GM21528 (cell line): ENCODE measurements around the gene PTPN4.
"Not testable (repeated sequence)": the region's sequence is repeated elsewhere in the genome, so short reads cannot be mapped to it uniquely, and the experiment has no call there.

ENCODE experiments used
- ATAC-seq: cut with Tn5 transposase; IDR thresholded peaks from one replicate; pipeline ENCODE4 v1.9.1; 2021; ENCODE audit warnings: mild to moderate bottlenecking, moderate library complexity; ENCODE audit not compliant: unreplicated experiment, low FRiP score

Gene PTPN4

DNA sequence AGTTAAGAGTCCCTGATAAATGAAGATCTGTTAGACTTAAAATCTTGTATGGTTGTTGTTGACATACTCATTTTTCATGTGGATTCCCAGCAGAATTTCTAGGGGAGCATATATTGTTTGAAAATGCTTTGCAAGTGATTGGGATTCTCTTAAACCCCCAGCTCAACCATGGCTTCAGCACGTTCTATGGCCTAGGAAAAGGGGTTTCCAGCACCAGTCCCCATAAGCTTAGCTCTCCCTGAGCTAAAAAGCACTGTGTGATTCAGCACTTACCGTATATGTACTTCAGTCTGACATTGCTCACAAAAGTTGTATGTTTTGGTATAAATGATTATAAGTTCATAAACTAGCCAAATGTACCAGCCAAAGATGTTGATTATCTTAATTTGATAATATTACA lies 173.1 kb downstream of the PTPN4 start:
- ATAC-seq: no peak

DNA sequence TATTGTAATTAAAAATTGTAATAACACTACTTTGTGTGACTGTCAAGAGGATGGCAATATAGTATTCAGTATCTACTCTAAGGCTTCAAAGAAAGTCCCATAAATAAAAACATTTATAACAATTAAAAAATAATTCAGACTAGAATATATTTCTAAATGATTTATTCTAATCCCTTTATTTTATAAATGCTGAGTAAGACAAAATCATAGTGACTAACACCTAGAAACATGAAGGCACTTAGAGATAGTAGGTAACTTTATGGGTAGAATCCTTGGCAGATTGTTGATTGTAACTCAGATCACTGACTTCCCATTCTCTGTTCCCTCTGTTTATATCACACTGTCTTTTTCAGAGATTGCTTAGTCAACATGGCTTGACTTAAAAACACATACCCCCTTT lies 174.6 kb downstream of the PTPN4 start:
- ATAC-seq: no peak

DNA sequence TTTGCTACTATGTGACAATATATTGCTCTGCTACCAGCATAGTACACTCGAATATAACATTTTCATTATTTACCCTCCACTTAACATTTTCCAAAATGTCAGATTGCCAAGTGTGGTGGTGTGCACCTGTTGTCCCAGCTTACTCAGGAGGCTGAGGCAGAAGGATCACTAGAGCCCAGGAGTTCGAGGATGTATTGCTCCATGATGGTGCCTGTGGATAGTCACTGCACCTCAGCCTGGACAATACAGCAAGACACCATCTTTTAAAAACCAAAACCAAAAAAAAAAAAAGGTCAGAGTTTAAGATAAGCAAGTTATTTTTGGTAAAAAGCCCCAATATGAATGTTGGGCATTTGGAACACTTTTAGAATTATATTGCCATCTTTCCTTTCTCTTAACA lies 178.0 kb downstream of the PTPN4 start:
- no peak for ATAC-seq

GRCh38 chr2:119939915-119940314 lies 180.2 kb downstream of the PTPN4 start:
- ATAC-seq: no peak

DNA sequence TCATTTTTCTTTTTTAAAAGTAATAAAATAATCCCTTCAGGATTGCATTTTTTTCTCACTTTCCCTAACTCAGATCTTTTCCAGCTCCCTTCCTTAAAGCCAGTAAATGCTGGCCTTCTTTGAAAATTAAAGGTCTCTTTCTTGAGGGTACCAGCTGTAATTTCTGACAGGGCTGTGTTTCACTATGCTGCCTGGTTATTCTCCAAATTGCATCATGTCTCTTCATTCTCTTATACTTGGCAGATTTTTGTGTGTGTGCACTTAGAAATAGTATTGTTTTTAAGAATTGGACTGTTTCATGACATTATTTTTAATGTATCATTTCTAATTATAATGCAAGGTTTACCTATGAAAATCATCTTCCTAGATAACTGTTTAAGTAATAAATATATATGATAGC lies 181.1 kb downstream of the PTPN4 start:
- no peak for ATAC-seq

GRCh38 chr2:119941388-119941787 lies 181.7 kb downstream of the PTPN4 start:
- ATAC-seq: no peak

- ATAC-seq: no peak
Measured at GRCh38 chr2:119941981-119942513, 182.3 kb downstream of the PTPN4 start.

DNA sequence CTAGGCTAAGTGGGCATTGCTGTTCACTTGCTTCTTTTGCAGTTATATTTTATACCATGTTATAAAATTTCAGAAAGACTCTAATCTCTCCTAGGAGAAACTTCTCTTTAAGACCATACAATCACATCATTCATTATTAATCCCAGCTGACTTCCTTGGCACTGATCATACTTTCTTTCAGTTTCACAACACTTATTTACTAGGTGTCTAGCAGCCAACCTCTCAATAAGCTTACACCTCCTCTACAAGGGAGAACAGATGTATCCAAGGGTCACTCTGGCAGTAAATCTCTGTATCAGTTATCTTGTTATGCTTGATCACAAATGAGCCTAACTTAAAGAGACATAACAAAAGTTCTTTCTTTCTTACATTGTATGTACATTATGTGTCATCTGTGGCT lies 183.3 kb downstream of the PTPN4 start:
- ATAC-seq: no peak

DNA sequence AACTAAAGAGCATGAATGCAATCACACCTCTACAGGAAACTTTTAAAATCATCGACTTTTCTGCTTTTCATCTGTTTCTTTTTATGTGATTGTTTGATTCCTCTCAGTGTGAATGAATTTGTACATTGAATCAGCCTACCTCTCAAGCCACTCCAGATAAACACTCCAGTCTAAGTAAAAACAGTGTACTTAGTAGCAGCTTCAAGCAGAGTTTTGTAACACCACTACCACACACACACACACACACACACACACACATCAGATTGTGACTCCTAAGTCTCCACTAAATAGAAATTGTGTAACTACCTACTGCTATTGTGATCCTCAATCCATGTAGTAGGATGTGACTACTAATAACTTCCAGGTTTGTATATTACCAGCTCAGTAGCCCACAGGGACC lies 187.8 kb downstream of the PTPN4 start:
- no peak for ATAC-seq

DNA sequence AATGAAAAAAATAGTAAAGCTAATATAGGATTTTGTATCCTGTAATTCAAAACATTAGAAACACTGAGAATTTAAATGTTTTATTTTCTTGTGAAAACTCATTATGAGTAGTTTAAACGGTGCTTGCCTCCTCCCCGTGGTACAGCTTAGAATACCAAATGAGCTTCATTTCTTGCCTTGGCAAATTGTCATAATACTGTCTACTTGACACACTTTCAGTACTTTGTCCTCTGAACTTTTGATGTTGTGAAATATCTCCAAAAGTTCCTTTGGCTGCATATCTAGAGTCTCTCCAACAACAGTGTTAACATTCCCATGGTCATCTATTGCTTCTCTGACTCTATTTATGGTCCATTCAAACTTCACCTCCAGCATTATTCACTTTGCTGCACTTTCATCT lies 191.2 kb downstream of the PTPN4 start:
- no peak for ATAC-seq

GRCh38 chr2:119958670-119959268 lies 199.0 kb downstream of the PTPN4 start:
- ATAC-seq: no peak

DNA sequence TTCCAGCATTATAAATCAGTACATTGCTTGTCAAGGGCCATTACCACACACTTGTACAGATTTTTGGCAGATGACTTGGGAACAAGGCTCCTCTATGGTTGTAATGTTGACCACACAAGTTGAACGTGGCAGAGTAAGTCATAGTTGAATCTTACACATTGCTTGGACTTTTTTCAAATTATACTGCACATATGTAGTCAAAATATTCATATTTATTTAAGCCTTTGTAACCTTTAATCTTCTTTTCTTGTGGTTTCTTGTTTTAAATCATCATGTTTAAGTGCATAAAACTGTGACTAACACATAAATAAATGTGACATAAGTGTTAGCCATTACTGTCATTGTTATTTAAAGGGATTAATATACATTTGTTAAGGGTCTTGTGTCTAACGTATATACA lies 201.1 kb downstream of the PTPN4 start:
- ATAC-seq: no peak

GRCh38 chr2:119981896-119982295 lies 222.2 kb downstream of the PTPN4 start:
- ATAC-seq: no peak

DNA sequence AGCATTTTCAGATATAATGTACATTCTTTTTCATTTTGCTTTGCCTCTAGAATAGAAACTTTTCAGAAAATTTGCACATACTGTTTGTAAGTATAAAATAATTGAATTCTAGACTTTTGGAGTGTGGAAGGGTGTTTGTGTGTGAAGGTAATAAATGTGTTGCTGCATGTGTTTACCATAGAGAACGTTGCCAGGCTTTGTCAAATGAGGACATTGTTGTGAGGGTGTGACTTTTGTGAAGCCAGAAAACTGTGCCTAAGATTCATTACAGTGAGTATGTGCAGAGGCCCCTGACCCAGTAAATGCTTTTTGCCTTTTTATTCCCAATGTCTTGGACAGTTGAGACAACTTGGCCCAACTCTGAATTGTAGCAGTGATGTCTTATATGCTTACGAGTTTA lies 222.8 kb downstream of the PTPN4 start:
- ATAC-seq: no peak

DNA sequence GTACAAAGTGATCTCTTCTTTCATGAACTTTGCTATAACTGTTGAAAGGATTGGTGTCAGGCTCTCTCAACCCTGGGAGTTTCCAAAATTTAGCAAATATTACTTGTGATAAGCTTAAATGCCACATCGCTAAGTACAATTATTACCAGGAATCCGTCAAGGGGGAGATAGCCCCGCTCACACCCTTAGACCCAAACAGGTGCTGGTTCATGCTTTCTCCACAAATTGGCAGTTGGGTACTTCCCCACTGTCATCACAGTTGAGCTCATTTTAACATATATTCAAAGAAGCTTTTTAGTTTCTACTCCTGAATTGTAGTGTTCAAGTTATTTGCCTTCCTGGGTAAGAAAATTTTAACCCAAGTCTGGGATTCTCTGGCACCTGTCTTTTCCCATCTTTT lies 223.4 kb downstream of the PTPN4 start:
- no peak for ATAC-seq

GRCh38 chr2:119996148-119996547 lies 236.4 kb downstream of the PTPN4 start:
- ATAC-seq: no peak

GRCh38 chr2:119996896-119997891 lies 237.5 kb downstream of the PTPN4 start:
- not testable (repeated sequence) for ATAC-seq

- ATAC-seq: no peak
Measured at GRCh38 chr2:120001471-120001870, 241.7 kb downstream of the PTPN4 start.

DNA sequence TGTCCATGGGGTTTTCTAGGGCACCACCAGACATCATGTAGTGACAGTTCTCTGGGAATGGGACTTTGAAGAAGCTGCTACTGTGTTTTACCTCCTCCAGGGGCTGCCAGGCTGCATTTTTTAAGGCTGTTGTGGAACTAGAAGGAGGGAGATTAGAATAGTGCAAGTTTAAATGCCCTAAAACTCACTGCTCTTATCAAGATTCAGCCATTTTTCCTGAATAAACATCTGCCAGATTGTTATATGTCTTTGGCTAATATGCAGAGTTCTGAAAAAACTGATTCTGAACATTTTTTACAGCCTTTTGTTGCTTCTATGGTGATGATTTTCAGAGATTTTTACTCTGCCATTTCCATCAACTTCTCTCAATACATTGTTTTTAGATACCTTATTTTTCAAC lies 244.5 kb downstream of the PTPN4 start:
- no peak for ATAC-seq

GRCh38 chr2:120005834-120006521 lies 246.3 kb downstream of the PTPN4 start:
- peak; percentile 78 for ATAC-seq

DNA sequence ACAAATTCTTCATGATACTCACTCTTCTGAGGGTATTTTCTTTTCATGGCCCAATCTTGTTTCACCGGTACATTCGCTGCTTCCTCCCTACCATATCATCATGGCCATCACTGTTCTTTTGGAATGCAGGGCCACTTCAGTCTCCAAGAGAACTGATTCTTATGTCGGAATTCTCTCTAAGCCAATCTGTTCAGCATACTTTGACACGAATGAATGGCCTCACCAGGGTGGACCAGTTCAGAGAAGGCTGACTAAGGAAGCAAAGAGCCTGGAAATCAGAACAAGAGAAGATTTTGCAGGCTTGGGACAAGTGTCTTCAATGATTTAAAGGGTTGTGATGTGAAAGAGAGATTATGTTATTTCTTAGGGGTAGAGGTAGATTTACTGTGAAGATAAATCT lies 248.1 kb downstream of the PTPN4 start:
- ATAC-seq: no peak
